GM19395 (cell line): Measurements from ENCODE around the gene PCDHGA11.
"Not testable (repeated sequence)": the region's sequence is repeated elsewhere in the genome, so short reads cannot be mapped to it uniquely, and the experiment has no call there.

Experiments used
- ATAC-seq: cut with Tn5 transposase; IDR thresholded peaks from one replicate; pipeline ENCODE4 v1.9.1; 2021; ENCODE audit warnings: mild to moderate bottlenecking, moderate library complexity; ENCODE audit not compliant: unreplicated experiment

PCDHGA11 gene

DNA sequence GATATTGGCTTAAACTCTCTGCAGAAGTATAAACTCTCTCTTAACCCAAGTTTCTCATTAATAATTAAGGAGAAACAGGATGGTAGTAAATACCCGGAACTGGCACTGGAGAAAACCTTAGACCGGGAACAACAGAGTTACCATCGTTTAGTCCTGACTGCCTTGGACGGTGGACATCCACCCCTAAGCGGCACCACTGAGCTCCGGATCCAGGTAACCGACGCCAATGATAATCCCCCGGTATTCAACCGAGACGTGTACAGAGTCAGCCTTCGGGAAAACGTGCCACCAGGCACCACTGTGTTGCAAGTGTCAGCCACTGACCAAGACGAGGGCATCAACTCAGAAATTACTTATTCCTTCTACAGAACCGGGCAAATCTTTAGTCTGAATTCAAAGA, 22.2 kb upstream of the PCDHGA11 start:
- ATAC-seq = no peak

DNA sequence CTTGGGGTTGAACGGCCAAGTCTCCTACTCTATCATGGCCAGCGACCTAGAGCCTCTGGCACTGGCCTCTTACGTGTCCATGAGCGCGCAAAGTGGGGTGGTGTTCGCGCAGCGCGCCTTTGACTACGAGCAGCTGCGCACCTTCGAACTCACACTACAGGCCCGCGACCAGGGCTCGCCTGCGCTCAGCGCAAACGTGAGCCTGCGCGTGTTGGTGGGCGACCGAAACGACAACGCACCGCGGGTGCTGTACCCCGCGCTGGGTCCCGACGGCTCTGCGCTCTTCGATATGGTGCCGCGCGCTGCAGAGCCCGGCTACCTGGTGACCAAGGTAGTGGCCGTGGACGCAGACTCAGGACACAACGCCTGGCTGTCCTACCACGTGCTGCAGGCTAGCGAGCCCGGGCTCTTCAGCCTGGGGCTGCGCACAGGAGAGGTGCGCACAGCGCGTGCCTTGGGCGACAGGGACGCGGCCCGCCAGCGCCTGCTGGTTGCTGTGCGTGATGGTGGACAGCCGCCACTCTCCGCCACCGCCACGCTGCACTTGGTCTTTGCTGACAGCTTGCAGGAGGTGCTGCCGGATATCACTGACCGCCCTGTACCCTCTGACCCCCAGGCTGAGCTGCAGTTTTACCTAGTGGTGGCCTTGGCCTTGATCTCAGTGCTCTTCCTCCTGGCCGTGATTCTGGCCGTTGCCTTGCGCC, 21.1 kb upstream of the PCDHGA11 start:
- no peak for ATAC-seq

DNA sequence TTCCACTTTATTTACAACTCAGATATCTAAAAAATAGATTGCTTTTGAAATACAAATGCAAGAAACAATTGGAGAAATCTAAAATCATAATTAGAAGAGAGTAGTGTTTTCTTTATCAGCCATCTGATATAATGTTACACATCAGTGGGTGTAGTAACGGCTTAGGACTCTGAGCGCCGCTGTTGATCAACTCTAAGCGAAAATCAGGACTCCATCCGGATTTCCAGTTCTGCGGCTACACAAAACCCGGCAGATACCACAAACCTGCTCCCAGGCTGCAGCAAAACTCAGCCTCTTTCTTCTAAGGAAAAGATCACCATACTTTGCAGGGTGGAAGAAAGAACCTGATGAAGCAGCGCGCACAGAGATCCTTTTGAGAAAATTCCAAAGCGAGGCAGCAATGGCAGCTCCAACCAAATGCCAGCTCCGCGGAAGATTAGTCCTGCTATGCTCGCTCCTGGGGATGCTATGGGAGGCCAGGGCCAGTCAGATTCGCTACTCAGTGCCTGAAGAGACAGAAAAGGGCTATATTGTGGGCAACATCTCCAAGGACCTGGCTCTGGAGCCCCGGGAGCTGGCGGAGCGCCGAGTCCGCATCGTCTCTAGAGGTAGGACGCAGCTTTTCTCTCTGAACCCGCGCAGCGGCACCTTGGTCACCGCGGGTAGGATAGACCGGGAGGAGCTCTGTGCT, 18.2 kb upstream of the PCDHGA11 start, which contains the start of gene PCDHGA9:
Gene PCDHGA9, plus strand, starts transcription at position 226 of the 691 bp plus-strand sequence. Its CDS starts 175 bp downstream, at position 401.
- no peak for ATAC-seq

DNA sequence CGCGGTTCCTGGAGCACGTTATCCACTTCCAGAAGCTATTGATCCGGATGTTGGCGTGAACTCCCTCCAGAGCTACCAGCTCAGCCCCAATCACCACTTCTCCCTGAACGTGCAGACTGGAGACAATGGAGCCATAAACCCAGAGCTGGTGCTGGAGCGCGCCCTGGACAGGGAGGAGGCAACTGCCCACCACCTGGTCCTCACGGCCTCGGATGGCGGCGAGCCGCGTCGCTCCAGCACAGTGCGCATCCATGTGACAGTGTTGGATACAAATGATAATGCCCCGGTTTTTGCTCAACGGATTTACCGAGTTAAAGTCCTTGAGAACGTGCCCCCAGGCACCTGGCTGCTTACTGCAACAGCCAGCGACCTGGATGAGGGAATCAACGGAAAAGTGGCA, 17.5 kb upstream of the PCDHGA11 start:
- ATAC-seq = no peak

DNA sequence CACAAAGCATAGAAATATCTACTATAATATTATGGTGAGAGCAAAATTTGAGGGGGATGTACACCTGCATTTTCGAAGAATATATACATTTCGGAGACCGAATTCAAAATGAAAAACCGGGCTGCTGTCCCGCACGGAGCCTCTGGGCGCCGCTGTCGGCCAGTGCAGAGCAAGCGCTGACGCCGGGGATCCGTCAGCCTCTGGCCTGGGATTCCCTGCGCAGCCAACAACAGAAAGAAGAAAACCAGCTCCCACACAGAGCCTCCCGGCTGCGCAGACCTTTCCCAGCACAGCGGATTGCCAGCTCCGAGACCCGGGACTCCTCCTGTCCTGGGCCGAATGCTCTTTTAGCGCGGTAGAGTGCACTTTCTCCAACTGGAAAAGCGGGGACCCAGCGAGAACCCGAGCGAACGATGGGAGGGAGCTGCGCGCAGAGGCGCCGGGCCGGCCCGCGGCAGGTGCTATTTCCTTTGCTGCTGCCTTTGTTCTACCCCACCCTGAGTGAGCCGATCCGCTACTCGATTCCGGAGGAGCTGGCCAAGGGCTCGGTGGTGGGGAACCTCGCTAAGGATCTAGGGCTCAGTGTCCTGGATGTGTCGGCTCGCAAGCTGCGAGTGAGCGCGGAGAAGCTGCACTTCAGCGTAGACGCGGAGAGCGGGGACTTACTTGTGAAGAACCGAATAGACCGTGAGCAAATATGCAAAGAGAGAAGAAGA, 12.9 kb upstream of the PCDHGA11 start, which contains the start of gene PCDHGB6:
Gene PCDHGB6, plus strand, starts transcription at position 232 of the 716 bp plus-strand sequence. Its CDS starts 182 bp downstream, at position 414.
- peak; percentile 64 for ATAC-seq

DNA sequence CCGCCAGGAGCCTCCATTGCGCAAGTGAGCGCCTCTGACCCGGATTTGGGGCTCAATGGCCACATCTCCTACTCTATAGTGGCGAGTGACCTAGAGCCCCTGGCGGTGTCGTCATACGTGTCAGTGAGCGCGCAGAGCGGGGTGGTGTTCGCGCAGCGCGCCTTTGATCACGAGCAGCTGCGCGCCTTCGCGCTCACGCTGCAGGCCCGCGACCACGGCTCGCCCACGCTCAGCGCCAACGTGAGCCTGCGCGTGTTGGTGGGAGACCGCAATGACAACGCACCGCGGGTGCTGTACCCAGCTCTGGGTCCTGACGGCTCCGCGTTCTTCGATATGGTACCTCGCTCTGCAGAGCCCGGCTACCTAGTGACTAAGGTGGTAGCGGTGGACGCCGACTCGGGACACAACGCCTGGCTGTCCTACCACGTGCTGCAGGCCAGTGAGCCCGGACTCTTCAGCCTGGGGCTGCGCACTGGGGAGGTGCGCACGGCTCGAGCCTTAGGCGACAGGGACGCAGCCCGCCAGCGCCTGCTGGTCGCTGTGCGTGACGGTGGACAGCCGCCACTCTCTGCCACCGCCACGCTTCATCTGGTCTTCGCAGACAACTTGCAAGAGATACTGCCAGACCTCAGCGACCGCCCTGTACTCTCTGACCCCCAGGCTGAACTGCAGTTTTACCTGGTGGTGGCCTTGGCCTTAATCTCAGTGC, 11.1 kb upstream of the PCDHGA11 start:
- no peak for ATAC-seq

DNA sequence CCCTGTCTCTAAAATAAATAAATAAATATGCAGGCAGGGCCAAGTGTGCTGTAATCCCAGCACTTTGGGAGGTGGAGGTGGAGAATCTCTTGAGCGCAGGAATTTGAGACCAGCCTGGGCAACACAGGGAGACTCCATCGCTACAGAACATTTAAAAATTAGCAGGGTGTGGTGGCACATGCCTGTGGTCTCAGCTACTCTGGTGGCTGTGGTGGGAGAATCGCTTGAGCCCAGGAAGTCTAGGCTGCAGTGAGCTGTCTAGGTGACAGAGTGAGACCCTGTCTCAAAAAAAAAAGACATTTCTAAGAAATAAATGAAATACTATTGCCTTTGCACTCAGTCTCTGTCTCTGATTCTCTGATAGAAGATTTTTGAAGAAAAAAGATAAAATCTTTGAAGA, 9.3 kb upstream of the PCDHGA11 start:
- no peak for ATAC-seq

DNA sequence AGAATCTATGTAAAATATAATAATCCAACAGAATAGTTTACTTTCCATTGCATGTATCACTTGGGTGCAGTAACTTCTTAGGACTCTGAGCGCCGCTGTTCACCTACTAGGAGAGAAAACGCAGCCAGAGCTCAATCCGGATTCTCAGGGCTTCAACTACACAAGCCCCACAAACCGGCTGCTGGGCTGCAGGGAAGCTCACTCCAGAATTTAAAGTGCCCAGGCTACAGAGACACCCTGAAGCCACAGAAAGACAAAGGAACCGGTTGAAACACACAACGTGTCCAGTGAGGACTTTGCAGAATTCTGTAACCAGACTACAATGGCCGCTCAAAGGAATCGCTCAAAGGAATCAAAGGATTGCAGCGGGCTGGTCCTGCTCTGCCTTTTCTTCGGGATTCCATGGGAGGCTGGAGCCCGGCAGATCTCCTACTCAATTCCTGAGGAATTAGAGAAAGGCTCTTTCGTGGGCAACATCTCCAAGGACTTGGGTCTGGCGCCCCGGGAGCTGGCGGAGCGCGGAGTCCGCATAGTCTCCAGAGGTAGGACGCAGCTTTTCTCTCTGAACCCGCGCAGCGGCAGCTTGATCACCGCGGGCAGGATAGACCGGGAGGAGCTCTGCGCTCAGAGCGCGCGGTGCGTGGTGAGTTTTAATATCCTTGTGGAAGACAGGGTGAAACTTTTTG, 7.9 kb upstream of the PCDHGA11 start, which contains the start of gene PCDHGA10:
Gene PCDHGA10, plus strand, starts transcription at position 134 of the 686 bp plus-strand sequence. Its CDS starts 189 bp downstream, at position 323.
- ATAC-seq = peak; percentile 81

DNA sequence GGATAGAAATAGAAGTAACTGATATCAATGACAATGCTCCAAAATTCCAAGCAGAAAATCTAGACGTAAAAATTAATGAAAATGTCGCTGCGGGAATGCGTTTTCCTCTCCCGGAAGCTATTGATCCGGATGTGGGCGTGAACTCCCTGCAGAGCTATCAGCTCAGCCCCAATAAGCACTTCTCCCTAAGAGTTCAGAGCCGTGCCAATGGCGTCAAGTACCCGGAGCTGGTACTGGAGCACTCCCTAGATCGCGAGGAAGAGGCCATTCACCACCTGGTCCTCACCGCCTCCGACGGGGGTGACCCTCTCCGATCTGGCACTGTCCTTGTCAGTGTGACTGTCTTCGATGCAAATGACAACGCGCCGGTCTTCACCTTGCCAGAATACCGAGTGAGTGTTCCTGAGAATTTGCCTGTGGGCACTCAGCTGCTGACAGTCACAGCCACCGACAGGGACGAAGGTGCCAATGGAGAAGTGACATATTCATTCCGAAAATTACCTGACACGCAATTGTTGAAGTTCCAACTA, 7.2 kb upstream of the PCDHGA11 start:
- no peak for ATAC-seq

DNA sequence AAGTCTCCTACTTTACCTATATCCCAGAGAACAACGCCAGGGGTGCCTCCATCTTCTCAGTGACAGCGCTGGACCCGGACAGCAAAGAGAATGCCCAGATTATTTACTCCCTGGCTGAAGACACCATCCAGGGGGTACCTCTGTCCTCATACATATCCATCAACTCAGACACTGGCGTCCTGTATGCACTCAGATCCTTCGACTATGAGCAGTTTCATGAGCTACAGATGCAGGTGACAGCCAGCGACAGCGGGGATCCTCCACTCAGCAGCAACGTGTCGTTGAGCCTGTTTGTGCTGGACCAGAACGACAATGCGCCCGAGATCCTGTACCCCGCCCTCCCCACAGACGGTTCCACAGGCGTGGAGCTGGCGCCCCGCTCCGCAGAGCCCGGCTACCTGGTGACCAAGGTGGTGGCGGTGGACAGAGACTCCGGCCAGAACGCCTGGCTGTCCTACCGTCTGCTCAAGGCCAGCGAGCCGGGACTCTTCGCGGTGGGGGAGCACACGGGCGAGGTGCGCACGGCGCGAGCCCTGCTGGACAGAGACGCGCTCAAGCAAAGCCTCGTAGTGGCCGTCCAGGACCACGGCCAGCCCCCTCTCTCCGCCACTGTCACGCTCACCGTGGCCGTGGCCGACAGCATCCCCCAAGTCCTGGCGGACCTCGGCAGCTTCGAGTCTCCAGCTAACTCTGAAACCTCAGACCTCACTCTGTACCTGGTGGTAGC, 6.1 kb upstream of the PCDHGA11 start:
- not testable (repeated sequence) for ATAC-seq

DNA sequence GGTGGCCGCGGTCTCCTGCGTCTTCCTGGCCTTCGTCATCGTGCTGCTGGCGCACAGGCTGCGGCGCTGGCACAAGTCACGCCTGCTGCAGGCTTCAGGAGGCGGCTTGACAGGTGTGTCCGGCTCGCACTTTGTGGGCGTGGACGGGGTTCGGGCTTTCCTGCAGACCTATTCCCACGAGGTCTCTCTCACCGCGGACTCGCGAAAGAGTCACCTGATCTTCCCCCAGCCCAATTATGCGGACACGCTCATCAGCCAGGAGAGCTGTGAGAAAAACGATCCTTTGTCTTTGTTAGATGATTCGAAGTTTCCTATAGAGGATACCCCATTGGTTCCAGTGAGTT, 5.6 kb upstream of the PCDHGA11 start:
- ATAC-seq = not testable (repeated sequence)

DNA sequence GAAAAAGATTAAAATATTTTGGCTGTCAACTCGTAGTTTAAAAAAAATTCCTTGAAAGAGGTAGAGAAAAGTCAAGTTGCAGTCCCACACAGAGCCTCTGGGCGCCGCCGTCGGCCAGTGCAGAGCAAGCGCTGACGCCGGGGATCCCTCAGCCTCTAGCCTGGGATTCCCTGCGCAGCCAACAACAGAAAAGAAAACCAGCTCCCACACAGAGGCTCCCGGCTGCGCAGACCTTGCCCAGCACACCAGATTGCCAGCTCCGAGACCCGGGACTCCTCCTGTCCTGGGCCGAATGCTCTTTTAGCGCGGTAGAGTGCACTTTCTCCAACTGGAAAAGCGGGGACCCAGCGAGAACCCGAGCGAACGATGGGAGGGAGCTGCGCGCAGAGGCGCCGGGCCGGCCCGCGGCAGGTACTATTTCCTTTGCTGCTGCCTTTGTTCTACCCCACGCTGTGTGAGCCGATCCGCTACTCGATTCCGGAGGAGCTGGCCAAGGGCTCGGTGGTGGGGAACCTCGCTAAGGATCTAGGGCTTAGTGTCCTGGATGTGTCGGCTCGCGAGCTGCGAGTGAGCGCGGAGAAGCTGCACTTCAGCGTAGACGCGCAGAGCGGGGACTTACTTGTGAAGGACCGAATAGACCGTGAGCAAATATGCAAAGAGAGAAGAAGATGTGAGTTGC, 3.2 kb upstream of the PCDHGA11 start, which contains the start of gene PCDHGB7:
Gene PCDHGB7, plus strand, starts transcription at position 184 of the 679 bp plus-strand sequence. Its CDS starts 183 bp downstream, at position 367.
- ATAC-seq = peak; percentile 82

DNA sequence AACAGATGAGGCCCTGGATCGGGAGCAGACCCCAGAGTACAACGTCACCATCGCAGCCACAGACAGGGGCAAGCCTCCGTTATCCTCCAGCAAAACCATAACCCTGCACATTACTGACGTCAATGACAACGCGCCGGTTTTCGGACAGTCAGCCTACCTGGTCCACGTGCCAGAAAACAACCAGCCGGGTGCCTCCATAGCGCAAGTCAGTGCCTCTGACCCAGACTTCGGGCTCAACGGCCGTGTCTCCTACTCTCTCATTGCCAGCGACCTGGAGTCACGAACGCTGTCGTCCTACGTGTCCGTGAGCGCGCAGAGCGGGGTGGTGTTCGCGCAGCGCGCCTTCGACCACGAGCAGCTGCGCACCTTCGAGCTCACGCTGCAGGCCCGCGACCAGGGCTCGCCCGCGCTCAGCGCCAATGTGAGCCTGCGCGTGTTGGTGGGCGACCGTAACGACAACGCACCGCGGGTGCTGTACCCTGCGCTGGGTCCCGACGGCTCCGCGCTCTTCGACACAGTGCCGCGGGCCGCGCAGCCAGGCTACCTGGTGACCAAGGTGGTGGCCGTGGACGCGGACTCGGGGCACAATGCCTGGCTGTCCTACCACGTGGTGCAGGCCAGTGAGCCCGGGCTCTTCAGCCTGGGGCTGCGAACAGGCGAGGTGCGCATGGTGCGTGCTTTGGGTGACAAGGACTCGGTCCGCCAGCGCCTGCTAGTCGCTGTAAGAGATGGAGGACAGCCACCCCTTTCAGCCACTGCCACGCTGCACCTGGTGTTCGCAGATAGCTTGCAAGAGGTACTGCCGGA, 1.6 kb upstream of the PCDHGA11 start:
- no peak for ATAC-seq

DNA sequence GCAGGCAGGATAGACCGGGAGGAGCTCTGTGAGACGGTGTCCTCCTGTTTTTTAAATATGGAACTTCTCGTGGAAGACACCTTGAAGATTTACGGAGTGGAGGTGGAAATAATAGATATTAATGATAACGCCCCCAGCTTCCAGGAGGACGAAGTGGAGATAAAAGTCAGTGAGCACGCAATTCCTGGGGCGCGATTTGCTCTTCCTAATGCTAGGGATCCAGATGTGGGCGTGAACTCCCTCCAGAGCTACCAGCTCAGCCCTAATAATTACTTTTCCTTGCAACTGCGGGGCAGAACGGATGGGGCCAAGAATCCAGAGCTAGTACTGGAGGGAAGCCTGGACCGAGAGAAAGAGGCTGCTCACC, 621 bp downstream of the PCDHGA11 start:
- ATAC-seq = no peak

DNA sequence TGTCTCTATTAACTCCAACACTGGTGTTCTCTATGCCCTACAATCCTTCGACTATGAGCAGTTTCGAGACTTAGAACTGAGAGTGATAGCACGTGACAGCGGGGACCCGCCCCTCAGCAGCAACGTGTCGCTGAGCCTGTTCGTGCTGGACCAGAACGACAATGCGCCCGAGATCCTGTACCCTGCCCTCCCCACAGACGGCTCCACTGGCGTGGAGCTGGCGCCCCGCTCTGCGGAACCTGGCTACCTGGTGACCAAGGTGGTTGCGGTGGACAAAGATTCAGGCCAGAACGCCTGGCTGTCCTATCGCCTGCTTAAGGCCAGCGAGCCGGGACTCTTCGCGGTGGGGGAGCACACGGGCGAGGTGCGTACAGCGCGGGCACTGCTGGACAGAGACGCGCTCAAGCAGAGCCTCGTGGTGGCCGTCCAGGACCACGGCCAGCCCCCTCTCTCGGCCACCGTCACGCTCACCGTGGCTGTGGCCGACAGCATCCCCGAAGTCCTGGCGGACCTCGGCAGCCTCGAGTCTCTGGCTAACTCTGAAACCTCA, 2.0 kb downstream of the PCDHGA11 start:
- no peak for ATAC-seq

DNA sequence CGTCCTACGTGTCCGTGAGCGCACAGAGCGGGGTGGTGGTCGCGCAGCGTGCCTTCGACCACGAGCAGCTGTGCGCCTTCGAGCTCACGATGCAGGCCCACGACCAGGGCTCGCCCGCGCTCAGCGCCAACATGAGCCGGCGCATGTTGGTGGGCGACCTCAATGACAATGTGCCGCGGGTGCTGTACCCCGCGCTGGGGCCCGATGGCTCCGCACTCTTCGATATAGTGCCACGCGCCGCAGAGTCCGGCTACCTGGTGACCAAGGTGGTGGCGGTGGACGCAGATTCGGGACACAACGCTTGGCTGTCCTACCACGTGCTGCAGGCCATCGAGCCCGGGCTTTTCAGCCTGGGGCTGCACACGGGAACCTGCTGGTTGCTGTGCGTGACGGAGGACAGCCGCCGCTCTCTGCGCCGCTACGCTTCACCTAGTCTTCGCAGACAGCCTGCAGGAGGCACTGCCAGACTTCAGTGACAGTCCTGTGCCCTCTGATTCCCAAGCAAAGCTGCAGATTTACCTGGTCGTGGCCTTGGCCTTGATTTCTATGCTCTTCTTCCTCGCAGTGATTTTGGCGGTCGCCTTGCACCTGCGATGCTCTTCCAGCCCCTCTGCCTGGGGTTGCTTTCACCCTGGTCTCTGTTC, 7.1 kb downstream of the PCDHGA11 start:
- no peak for ATAC-seq
